H9 (cell line): ENCODE measurements around the gene NUP58. TPM values are rescaled to one million over a fixed set of nuclear protein-coding genes. Genes with fewer than 3 reads are reported as not detected.

ENCODE experiments used
- DNase-seq: peaks from one replicate; pipeline ENCODE4 v3.0.0-alpha.2; 2017
- H2AFZ ChIP-seq: one replicate; pipeline ENCODE4 v1.6.1; 2013; ENCODE audit warnings: mild to moderate bottlenecking, low read length, control low read depth, moderate library complexity
- H2AK5ac ChIP-seq: 2 replicates; pipeline ENCODE4 v1.6.1; 2013; ENCODE audit warnings: low read length, control low read depth, mixed read lengths; ENCODE audit not compliant: insufficient read length
- H2BK120ac ChIP-seq: one replicate; pipeline ENCODE4 v1.6.1; 2013; ENCODE audit warnings: low read depth, mild to moderate bottlenecking, low read length, control low read depth, inconsistent platforms; ENCODE audit not compliant: poor library complexity, severe bottlenecking
- H2BK12ac ChIP-seq: 2 replicates; pipeline ENCODE4 v1.6.1; 2013; ENCODE audit warnings: low read length, control low read depth, mixed read lengths, low read depth; ENCODE audit not compliant: insufficient read length
- H2BK15ac ChIP-seq: 2 replicates; pipeline ENCODE4 v1.6.1; 2013; ENCODE audit warnings: low read depth, low read length, control low read depth
- H2BK20ac ChIP-seq: one replicate; pipeline ENCODE4 v1.6.1; 2013; ENCODE audit warnings: low read depth, mild to moderate bottlenecking, low read length, control low read depth, inconsistent platforms; ENCODE audit not compliant: poor library complexity, severe bottlenecking
- H2BK5ac ChIP-seq: 2 replicates; pipeline ENCODE4 v1.6.1; 2013; ENCODE audit warnings: low read length, control low read depth, mixed read lengths; ENCODE audit not compliant: insufficient read length
- H3K14ac ChIP-seq: 2 replicates; pipeline ENCODE4 v1.6.1; 2013; ENCODE audit warnings: low read length, control low read depth; ENCODE audit not compliant: insufficient read depth
- H3K18ac ChIP-seq: 2 replicates; pipeline ENCODE4 v1.6.1; 2013; ENCODE audit warnings: low read depth, mild to moderate bottlenecking, mixed read lengths, low read length, control low read depth; ENCODE audit not compliant: insufficient read length
- H3K23ac ChIP-seq: 2 replicates; pipeline ENCODE4 v1.6.1; 2013; ENCODE audit warnings: low read length, control low read depth, mixed read lengths, low read depth; ENCODE audit not compliant: insufficient read length
- H3K23me2 ChIP-seq: 2 replicates; pipeline ENCODE4 v1.6.1; 2013; ENCODE audit warnings: low read depth, mild to moderate bottlenecking, mixed read lengths, low read length, control low read depth; ENCODE audit not compliant: insufficient read length, poor library complexity, severe bottlenecking
- H3K27ac ChIP-seq: 2 replicates; pipeline ENCODE4 v1.5.1; 2013; ENCODE audit warnings: low read length, control low read depth, mixed read lengths, low read depth; ENCODE audit not compliant: insufficient read length
- H3K27me3 ChIP-seq: 2 replicates; pipeline ENCODE4 v1.6.1; 2013; ENCODE audit warnings: low read length, control low read depth, inconsistent platforms; ENCODE audit not compliant: insufficient read depth
- H3K4ac ChIP-seq: 2 replicates; pipeline ENCODE4 v1.6.1; 2013; ENCODE audit warnings: low read depth, mild to moderate bottlenecking, control low read depth, inconsistent platforms, low read length, moderate library complexity
- H3K4me1 ChIP-seq: 2 replicates; pipeline ENCODE4 v1.6.1; 2013; ENCODE audit warnings: low read length, control low read depth, inconsistent platforms; ENCODE audit not compliant: insufficient read depth
- H3K4me2 ChIP-seq: 2 replicates; pipeline ENCODE4 v1.6.1; 2013; ENCODE audit warnings: low read length, control low read depth, mixed read lengths; ENCODE audit not compliant: insufficient read length, insufficient read depth
- H3K56ac ChIP-seq: 2 replicates; pipeline ENCODE4 v1.6.1; 2013; ENCODE audit warnings: low read depth, mild to moderate bottlenecking, mixed read lengths, low read length, control low read depth; ENCODE audit not compliant: insufficient read length
- H3K79me1 ChIP-seq: 2 replicates; pipeline ENCODE4 v1.6.1; 2013; ENCODE audit warnings: low read depth, mild to moderate bottlenecking, moderate library complexity, low read length, control low read depth, inconsistent platforms; ENCODE audit not compliant: insufficient read depth, poor library complexity, severe bottlenecking
- H3K79me2 ChIP-seq: 2 replicates; pipeline ENCODE4 v1.6.1; 2013; ENCODE audit warnings: low read length, control low read depth, inconsistent platforms; ENCODE audit not compliant: insufficient read depth
- H3K9ac ChIP-seq: 2 replicates; pipeline ENCODE4 v1.6.1; 2013; ENCODE audit warnings: low read length, control low read depth, mixed read lengths; ENCODE audit not compliant: insufficient read length; ENCODE audit errors: extremely low read depth
- H3K9me3 ChIP-seq: one replicate; pipeline ENCODE4 v1.6.1; 2013; ENCODE audit warnings: low read depth, low read length, inconsistent platforms; ENCODE audit not compliant: control insufficient read depth
- H3T11ph ChIP-seq: one replicate; pipeline ENCODE4 v1.6.1; 2013; ENCODE audit warnings: mild to moderate bottlenecking, low read length, control low read depth, inconsistent platforms
- H4K20me1 ChIP-seq: one replicate; pipeline ENCODE4 v1.6.1; 2013; ENCODE audit not compliant: control insufficient read depth, insufficient read length, insufficient read depth
- H4K5ac ChIP-seq: 2 replicates; pipeline ENCODE4 v1.6.1; 2013; ENCODE audit warnings: low read depth, mild to moderate bottlenecking, mixed read lengths, low read length, control low read depth; ENCODE audit not compliant: insufficient read length
- H4K8ac ChIP-seq: replicated peaks from 2 replicates; pipeline ENCODE4 v1.6.1; 2013; ENCODE audit warnings: low read length, control low read depth, mixed read lengths, low read depth; ENCODE audit not compliant: insufficient read length
- H4K91ac ChIP-seq: 2 replicates; pipeline ENCODE4 v1.6.1; 2013; ENCODE audit warnings: low read depth, mild to moderate bottlenecking, moderate library complexity, mixed read lengths, low read length, control low read depth; ENCODE audit not compliant: insufficient read length
- H3K27ac Mint-ChIP-seq, 3 experiments: 2 replicates in 2 of 3; 3 replicates in 1 of 3; pipeline ENCODE4 v1.8.0; 2020 to 2021; ENCODE audit warnings: mixed read lengths in 3 of 3, mild to moderate bottlenecking in 1 of 3, moderate library complexity in 1 of 3
- H3K27me3 Mint-ChIP-seq: 2 replicates; pipeline ENCODE4 v1.8.0; 2021; ENCODE audit warnings: low read depth, mild to moderate bottlenecking, moderate library complexity, mixed read lengths
- H3K36me3 Mint-ChIP-seq, 3 experiments: 2 replicates in 2 of 3; 3 replicates in 1 of 3; pipeline ENCODE4 v1.8.0; 2020 to 2021; ENCODE audit warnings: low read depth in 3 of 3, mixed read lengths in 3 of 3; ENCODE audit not compliant: insufficient read depth in 1 of 3
- H3K4me1 Mint-ChIP-seq, 2 experiments: 2 replicates each; pipeline ENCODE4 v1.8.0; 2020; ENCODE audit warnings: mixed read lengths in 2 of 2
- H3K4me3 Mint-ChIP-seq, 2 experiments: 2 replicates in 1 of 2; 3 replicates in 1 of 2; pipeline ENCODE4 v1.8.0; 2020 to 2021; ENCODE audit warnings: mild to moderate bottlenecking in 2 of 2, mixed read lengths in 2 of 2, moderate library complexity in 1 of 2
- H3K9me3 Mint-ChIP-seq, 2 experiments: 2 replicates in 1 of 2; 3 replicates in 1 of 2; pipeline ENCODE4 v1.8.0; 2020; ENCODE audit warnings: mild to moderate bottlenecking in 2 of 2, mixed read lengths in 2 of 2, moderate library complexity in 1 of 2
- WGBS: extraction: QIAGEN DNeasy Blood & Tissue Kit; methylation state at CpG from one replicate; pipeline ENCODE4 v1.1.7; 2013; ENCODE audit warnings: missing lambda C conversion rate, low lambda C conversion rate, mixed read lengths; ENCODE audit not compliant: insufficient read length; ENCODE audit errors: extremely low coverage; 5-methylcytosine and 5-hydroxymethylcytosine counted together
- total RNA-seq: library from RNA; stranded (reverse); gene quantifications from 2 replicates; pipeline ENCODE4 v1.2.1, GENCODE V29; 2021
- TF ChIP-seq, protein P1 (sequence below): fragments of 200-600 bp; sonication (generic); conservative IDR thresholded peaks from 3 replicates; pipeline ENCODE4 v1.8.0; 2021; ENCODE audit warnings: antibody characterized with exemption, mild to moderate bottlenecking

NUP58 gene
- total RNA-seq, 1 experiment from 2014 or later = 77.6 TPM

DNA sequence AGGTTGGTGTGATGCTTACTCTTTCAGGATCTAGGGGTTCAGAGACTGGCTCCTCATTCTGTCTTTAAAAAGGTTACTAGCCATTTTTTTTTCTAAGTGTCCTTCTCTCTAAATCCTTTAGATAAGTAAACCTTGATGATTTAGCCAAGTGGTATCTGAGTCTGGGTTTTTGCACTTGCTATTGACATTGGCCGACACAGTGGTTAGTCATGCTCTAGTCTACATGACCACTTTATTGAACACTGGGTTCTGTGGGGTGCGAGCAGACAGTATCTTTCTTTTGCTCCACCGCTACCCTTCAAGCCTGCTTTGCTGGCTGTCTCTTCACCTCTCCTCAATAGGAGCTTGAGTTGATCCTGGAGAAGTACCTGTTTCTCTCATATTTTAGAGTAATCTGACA lies 6.2 kb upstream of the NUP58 start:
- peaks cover 1% of the 10 kb centered on the region in 2 experiments; a peak in 2 of 5 replicates for H3K9me3 Mint-ChIP-seq
- no peaks in the 10 kb centered on the region for H3K23me2 ChIP-seq
- H3K4me2 ChIP-seq = no peak overlapping the region
- H3K9ac ChIP-seq = no peak overlapping the region
- H4K20me1 ChIP-seq = no peaks in the 10 kb centered on the region
- no peak overlapping the region for H3T11ph ChIP-seq
- no peak overlapping the region for H3K14ac ChIP-seq
- no peak overlapping the region for H3K27ac ChIP-seq
- no peak overlapping the region for H3K4me3 Mint-ChIP-seq
- no peak overlapping the region for H2AFZ ChIP-seq
- no peak overlapping the region for H3K23ac ChIP-seq
- H3K27ac Mint-ChIP-seq = no peak overlapping the region
- H3K79me2 ChIP-seq = no peaks in the 10 kb centered on the region
- H3K9me3 ChIP-seq = no peaks in the 10 kb centered on the region
- H2BK20ac ChIP-seq = no peak overlapping the region
- no CpG with 5 or more reads among the region's 3 CpGs for WGBS
- H4K8ac ChIP-seq = no peak overlapping the region
- H3K4me1 ChIP-seq = no peaks in the 10 kb centered on the region
- no peak overlapping the region for H2BK12ac ChIP-seq
- peaks cover 4% of the 10 kb centered on the region in 2 experiments for H3K4me1 Mint-ChIP-seq
- H4K5ac ChIP-seq = no peak overlapping the region
- H2BK15ac ChIP-seq = no peak overlapping the region
- H4K91ac ChIP-seq = no peak overlapping the region
- no peak overlapping the region for H2BK5ac ChIP-seq
- H2BK120ac ChIP-seq = no peak overlapping the region
- no peak overlapping the region for H3K4ac ChIP-seq
- TF ChIP-seq, protein P1, sequence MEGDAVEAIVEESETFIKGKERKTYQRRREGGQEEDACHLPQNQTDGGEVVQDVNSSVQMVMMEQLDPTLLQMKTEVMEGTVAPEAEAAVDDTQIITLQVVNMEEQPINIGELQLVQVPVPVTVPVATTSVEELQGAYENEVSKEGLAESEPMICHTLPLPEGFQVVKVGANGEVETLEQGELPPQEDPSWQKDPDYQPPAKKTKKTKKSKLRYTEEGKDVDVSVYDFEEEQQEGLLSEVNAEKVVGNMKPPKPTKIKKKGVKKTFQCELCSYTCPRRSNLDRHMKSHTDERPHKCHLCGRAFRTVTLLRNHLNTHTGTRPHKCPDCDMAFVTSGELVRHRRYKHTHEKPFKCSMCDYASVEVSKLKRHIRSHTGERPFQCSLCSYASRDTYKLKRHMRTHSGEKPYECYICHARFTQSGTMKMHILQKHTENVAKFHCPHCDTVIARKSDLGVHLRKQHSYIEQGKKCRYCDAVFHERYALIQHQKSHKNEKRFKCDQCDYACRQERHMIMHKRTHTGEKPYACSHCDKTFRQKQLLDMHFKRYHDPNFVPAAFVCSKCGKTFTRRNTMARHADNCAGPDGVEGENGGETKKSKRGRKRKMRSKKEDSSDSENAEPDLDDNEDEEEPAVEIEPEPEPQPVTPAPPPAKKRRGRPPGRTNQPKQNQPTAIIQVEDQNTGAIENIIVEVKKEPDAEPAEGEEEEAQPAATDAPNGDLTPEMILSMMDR = no peak
- no peak for DNase-seq
- peaks cover 52% of the 10 kb centered on the region for H3K27me3 Mint-ChIP-seq
- no peak overlapping the region for H2AK5ac ChIP-seq
- H3K79me1 ChIP-seq = no peaks in the 10 kb centered on the region
- H3K27me3 ChIP-seq = no peaks in the 10 kb centered on the region
- H3K36me3 Mint-ChIP-seq = no peaks in the 10 kb centered on the region; a peak in 3 of 7 replicates
- no peak overlapping the region for H3K56ac ChIP-seq
- no peak overlapping the region for H3K18ac ChIP-seq
